HG03159 (cell line): ENCODE results near the gene LEKR1.
"Not testable (repeated sequence)": the region's sequence is repeated elsewhere in the genome, so short reads cannot be mapped to it uniquely, and the experiment has no call there.

Experiments used
- ATAC-seq: cut with Tn5 transposase; IDR thresholded peaks from one replicate; pipeline ENCODE4 v1.9.1; 2021; ENCODE audit warnings: mild to moderate bottlenecking, moderate library complexity; ENCODE audit not compliant: unreplicated experiment

The LEKR1 gene

GRCh38 chr3:156897851-156898250 is 71.7 kb downstream of the LEKR1 start:
- ATAC-seq: not testable (repeated sequence)

- ATAC-seq: no peak
Observed at GRCh38 chr3:156898296-156898880, 72.2 kb downstream of the LEKR1 start.

- ATAC-seq: no peak
Observed at GRCh38 chr3:156899951-156900350, 73.8 kb downstream of the LEKR1 start.

- ATAC-seq: no peak
Observed at GRCh38 chr3:156902916-156903315, 76.8 kb downstream of the LEKR1 start.

- ATAC-seq: no peak
Observed at GRCh38 chr3:156906275-156906674, 80.1 kb downstream of the LEKR1 start.

GRCh38 chr3:156908398-156908797 is 82.2 kb downstream of the LEKR1 start:
- no peak for ATAC-seq

GRCh38 chr3:156910022-156910421 is 83.9 kb downstream of the LEKR1 start:
- ATAC-seq: no peak

- not testable (repeated sequence) for ATAC-seq
Observed at GRCh38 chr3:156910831-156911230, 84.7 kb downstream of the LEKR1 start.

GRCh38 chr3:156914300-156914699 is 88.1 kb downstream of the LEKR1 start:
- not testable (repeated sequence) for ATAC-seq

GRCh38 chr3:156915372-156915771 is 89.2 kb downstream of the LEKR1 start:
- ATAC-seq: no peak

GRCh38 chr3:156918746-156919145 is 92.6 kb downstream of the LEKR1 start:
- ATAC-seq: no peak

- ATAC-seq: no peak
Observed at GRCh38 chr3:156919818-156920217, 93.7 kb downstream of the LEKR1 start.

- ATAC-seq: no peak
Observed at GRCh38 chr3:156920399-156920798, 94.2 kb downstream of the LEKR1 start.

- no peak for ATAC-seq
Observed at GRCh38 chr3:156923349-156923748, 97.2 kb downstream of the LEKR1 start.

- ATAC-seq: no peak
Observed at GRCh38 chr3:156938724-156939123, 112.6 kb downstream of the LEKR1 start.

GRCh38 chr3:156939315-156939714 is 113.2 kb downstream of the LEKR1 start:
- ATAC-seq: no peak

GRCh38 chr3:156941311-156941710 is 115.2 kb downstream of the LEKR1 start:
- ATAC-seq: no peak

GRCh38 chr3:156948402-156949210 is 122.5 kb downstream of the LEKR1 start:
- no peak for ATAC-seq

- no peak for ATAC-seq
Observed at GRCh38 chr3:156952011-156952410, 125.9 kb downstream of the LEKR1 start.

- ATAC-seq: peak; percentile 85
Observed at GRCh38 chr3:156957715-156958114, 131.6 kb downstream of the LEKR1 start.

- ATAC-seq: no peak
Observed at GRCh38 chr3:156963096-156963495, 136.9 kb downstream of the LEKR1 start.

GRCh38 chr3:156964577-156964976 is 138.4 kb downstream of the LEKR1 start:
- ATAC-seq: no peak
